ENCODE data around the gene PAFAH1B1. TPM values are rescaled to one million over a fixed set of nuclear protein-coding genes. Genes with fewer than 3 reads are reported as not detected.
"Not testable (repeated sequence)": the region's sequence is repeated elsewhere in the genome, so short reads cannot be mapped to it uniquely, and the experiment has no call there.

The PAFAH1B1 gene
- total and polyA plus RNA-seq, 5 donors, result 39.1 to 128 (median 104) TPM

DNA sequence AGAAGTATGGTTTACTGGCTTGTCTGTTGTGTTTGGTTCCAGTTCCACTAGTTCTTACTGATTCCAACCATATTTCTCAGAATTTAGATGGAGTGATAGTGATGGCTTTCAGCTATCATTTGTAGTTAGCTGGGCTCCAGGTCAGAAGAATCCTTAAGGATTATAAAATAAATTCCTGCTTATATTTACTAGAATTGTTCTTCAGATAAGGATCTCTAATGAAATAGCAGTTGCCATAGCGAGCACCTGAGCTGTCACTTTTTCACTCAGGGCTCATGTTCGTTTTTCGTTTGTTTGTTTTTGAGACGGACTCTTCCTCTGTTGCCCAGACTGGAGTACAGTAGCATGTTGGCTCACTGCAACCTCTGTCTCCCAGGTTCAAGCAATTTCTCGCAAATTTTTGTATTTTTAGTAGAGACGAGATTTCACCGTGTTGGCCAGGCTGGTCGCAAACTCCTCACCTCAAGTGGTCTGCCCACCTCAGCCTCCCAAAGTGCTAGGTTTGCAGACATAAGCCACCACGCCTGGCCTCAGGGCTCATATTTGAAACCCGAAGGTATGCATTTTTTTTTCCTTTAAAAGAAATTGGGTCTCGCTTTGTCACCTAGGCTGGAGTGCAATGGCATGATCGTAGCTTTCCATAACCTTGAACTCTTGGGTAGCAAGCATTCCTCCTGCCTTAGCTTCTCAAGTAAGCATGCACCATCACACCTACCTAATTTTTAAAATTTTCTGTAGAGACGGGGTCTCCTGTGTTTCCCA, 42.9 kb downstream of the PAFAH1B1 start:
- intact Hi-C loops (cut with DNase I), result no loop called here
- Histone ChIP-seq H3K9me3 (ENCODE audit: control insufficient read depth, low read length) (no peaks in the 10 kb centered on the region), H3K27ac (ENCODE audit: low read length) (no peak overlapping the region), H3K4me3 (ENCODE audit: low read length) (no peak overlapping the region), H3K27me3 (ENCODE audit: control insufficient read depth, insufficient read depth) (no peaks in the 10 kb centered on the region), H3K4me1 (ENCODE audit: control insufficient read depth, insufficient read depth, low read length) (peaks cover 7% of the 10 kb centered on the region)
- WGBS, result 90% methylated on average over 13 of the region's 13 CpGs
- ATAC-seq (no peak), DNase-seq (no peak)

DNA sequence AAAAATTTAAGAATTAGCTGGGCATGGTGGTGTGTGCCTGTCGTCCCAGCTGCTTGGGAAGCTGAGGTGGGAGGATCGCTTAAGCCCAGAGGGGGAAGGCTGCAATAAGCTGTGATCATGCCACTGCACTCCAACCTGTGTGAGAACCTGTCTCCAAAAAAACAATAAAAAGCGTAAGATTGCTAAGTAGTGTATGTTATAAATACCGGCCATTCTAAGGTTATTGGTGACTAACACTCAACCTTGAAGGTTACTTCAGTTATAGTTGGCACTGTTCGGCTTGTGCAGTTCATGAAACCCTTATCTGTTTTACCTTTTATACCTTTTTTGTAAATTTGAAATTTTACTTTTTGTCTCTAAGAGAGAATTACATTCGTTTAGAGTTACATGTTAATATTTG, 44.0 kb downstream of the PAFAH1B1 start:
- peaks cover 3% of the 10 kb centered on the region for H3K4me1 ChIP-seq (ENCODE audit: control insufficient read depth, insufficient read depth, low read length)
- WGBS, result 90% methylated on average over 6 of the region's 6 CpGs
- intact Hi-C loops (cut with DNase I), result no loop called here
- no peaks in the 10 kb centered on the region for H3K27me3 ChIP-seq (ENCODE audit: control insufficient read depth, insufficient read depth)
- no peak overlapping the region for H3K27ac ChIP-seq (ENCODE audit: low read length)
- H3K4me3 ChIP-seq (ENCODE audit: low read length), result no peak overlapping the region
- DNase-seq, result no peak
- ATAC-seq, result no peak
- H3K9me3 ChIP-seq (ENCODE audit: control insufficient read depth, low read length), result no peaks in the 10 kb centered on the region

DNA sequence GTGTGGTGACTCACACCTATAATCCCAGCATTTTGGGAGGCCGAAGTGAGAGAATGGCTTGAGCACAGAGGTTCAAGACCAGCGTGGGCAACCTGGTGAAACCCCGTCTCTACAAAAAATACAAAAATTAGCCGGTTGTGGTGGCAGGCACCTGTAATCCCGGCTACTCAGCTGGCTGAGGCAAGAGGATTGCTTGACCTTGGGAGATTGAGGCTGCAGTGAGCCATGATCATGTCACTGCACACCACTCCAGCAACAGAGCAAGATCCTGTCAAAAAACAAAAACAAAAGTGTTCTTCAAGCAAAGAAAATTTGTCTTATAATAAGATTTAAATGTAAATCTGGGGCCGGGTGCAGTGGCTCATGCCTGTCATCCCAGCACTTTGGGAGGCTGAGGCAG, 51.5 kb downstream of the PAFAH1B1 start:
- 79% methylated on average over 6 of the region's 6 CpGs for WGBS
- peaks cover 1% of the 10 kb centered on the region for H3K4me1 ChIP-seq (ENCODE audit: control insufficient read depth, insufficient read depth, low read length)
- no peak overlapping the region for H3K4me3 ChIP-seq (ENCODE audit: low read length)
- ATAC-seq, result no peak
- no peak overlapping the region for H3K27ac ChIP-seq (ENCODE audit: low read length)
- H3K9me3 ChIP-seq (ENCODE audit: control insufficient read depth, low read length), result no peaks in the 10 kb centered on the region
- DNase-seq, result no peak
- H3K27me3 ChIP-seq (ENCODE audit: control insufficient read depth, insufficient read depth), result no peaks in the 10 kb centered on the region
- intact Hi-C loops (cut with DNase I), result no loop called here

DNA sequence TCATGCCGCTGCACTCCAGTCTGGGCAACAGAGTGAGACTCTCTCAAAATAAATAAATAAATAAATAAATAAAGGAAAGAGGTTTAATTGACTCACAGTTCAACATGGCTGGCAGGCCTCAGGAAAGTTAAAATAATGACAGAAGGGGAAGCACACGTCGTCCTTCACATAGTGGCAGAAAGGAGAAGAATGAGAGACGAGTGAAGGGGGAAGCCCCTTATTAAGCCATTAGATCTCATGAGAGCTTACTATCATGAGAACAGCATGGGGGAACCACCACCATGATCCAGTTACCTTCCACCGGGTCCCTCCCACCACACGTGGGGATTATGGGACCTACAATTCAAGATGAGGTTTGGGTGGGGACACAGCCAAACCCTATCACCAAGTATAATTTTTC, 54.5 kb downstream of the PAFAH1B1 start:
- H3K27ac ChIP-seq (ENCODE audit: low read length), result no peak overlapping the region
- peaks cover 1% of the 10 kb centered on the region for H3K4me1 ChIP-seq (ENCODE audit: control insufficient read depth, insufficient read depth, low read length)
- no peaks in the 10 kb centered on the region for H3K27me3 ChIP-seq (ENCODE audit: control insufficient read depth, insufficient read depth)
- H3K9me3 ChIP-seq (ENCODE audit: control insufficient read depth, low read length), result no peaks in the 10 kb centered on the region
- ATAC-seq (no peak), DNase-seq (no peak)
- WGBS, result 92% methylated on average over 6 of the region's 6 CpGs
- no peak overlapping the region for H3K4me3 ChIP-seq (ENCODE audit: low read length)
- intact Hi-C loops (cut with DNase I), result no loop called here

DNA sequence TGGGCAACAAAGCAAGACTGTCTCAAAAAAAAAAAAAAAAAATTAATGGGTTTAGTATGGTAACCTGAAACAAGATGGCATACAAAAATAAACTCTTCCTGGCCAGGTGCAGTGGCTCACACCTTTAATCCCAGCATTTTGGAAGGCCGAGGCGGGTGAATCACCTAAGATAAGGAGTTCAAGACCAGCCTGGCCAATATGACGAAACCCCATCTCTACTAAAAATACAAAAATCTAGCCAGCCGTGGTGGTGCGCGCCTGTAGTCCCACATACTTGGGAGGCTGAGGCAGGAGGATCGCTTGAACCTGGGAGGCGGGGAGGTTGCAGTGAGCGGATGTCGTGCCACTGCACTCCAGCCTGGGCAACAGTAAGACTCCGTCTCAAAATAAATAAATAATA, 55.7 kb downstream of the PAFAH1B1 start:
- H3K4me1 ChIP-seq (ENCODE audit: control insufficient read depth, insufficient read depth, low read length), result peaks cover 1% of the 10 kb centered on the region
- no peak overlapping the region for H3K4me3 ChIP-seq (ENCODE audit: low read length)
- H3K27me3 ChIP-seq (ENCODE audit: control insufficient read depth, insufficient read depth), result no peaks in the 10 kb centered on the region
- no peaks in the 10 kb centered on the region for H3K9me3 ChIP-seq (ENCODE audit: control insufficient read depth, low read length)
- 97% methylated on average over 11 of the region's 11 CpGs for WGBS
- intact Hi-C loops (cut with DNase I), result no loop called here
- H3K27ac ChIP-seq (ENCODE audit: low read length), result no peak overlapping the region
- ATAC-seq, result no peak
- DNase-seq, result no peak

DNA sequence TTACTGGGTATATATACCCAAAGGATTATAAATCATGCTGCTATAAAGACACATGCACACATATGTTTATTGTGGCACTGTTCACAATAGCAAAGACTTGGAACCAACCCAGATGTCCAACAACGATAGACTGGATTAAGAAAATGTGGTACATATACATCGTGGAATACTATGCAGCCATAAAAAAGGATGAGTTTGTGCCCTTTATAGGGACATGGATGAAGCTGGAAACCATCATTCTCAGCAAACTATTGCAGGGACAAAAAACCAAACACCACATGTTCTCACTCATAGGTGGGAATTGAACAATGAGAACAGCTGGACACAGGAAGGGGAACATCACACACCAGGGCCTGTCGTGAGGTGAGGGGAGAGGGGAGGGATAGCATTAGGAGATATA, 59.5 kb downstream of the PAFAH1B1 start:
- ATAC-seq; H3K9me3 ChIP-seq (ENCODE audit: control insufficient read depth, low read length); intact Hi-C loops (cut with DNase I); DNase-seq; H3K4me1 ChIP-seq (ENCODE audit: control insufficient read depth, insufficient read depth, low read length); H3K27ac ChIP-seq (ENCODE audit: low read length); H3K27me3 ChIP-seq (ENCODE audit: control insufficient read depth, insufficient read depth); H3K4me3 ChIP-seq (ENCODE audit: low read length): not testable (repeated sequence)
- 88% methylated on average over 3 of the region's 3 CpGs for WGBS

DNA sequence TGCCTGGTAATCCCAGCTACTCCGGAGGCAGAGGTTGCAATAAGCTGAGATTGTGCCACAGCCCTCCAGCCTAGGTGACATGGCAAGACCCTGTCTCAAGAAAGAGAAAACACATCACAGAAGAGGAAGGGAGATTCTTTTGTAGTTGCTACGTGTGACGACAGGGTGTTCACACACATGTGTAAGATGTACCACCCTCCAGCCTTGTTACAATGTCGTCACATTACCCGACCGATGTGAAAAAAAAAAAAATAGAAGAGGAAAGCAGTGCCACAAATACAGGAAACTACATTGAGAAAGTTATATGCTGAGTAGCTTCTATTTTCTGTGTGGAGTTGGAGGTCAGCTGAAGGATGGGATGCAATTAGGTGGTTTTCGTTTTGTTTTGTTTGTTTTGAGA, 62.1 kb downstream of the PAFAH1B1 start:
- no peak for ATAC-seq
- Histone ChIP-seq H3K27me3 (ENCODE audit: control insufficient read depth, insufficient read depth) (no peaks in the 10 kb centered on the region), H3K4me3 (ENCODE audit: low read length) (no peak overlapping the region), H3K27ac (ENCODE audit: low read length) (no peak overlapping the region), H3K9me3 (ENCODE audit: control insufficient read depth, low read length) (no peaks in the 10 kb centered on the region), H3K4me1 (ENCODE audit: control insufficient read depth, insufficient read depth, low read length) (peaks cover 1% of the 10 kb centered on the region)
- 64% methylated on average over 7 of the region's 7 CpGs for WGBS
- intact Hi-C loops (cut with DNase I), result no loop called here
- no peak for DNase-seq

DNA sequence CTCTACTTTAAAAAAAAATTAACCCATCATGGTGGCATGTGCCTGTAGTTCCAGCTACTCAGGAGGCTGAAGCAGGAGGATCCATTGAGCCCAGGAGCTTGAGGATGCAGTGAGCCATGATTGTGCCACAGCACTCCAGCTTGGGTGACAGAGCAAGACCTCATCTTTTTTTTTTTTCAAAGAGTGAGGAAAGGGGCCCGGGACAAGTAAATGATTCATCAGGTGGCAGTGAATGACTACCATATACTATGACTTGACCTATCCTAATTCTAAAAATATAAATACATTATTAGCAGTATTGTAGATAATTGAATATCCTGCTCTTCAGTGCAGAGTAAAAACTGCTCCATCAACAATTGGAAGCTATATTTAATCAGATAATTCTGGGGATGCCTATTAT, 62.8 kb downstream of the PAFAH1B1 start:
- Histone ChIP-seq H3K4me3 (ENCODE audit: low read length) (no peak overlapping the region), H3K4me1 (ENCODE audit: control insufficient read depth, insufficient read depth, low read length) (peaks cover 1% of the 10 kb centered on the region), H3K27me3 (ENCODE audit: control insufficient read depth, insufficient read depth) (no peaks in the 10 kb centered on the region), H3K9me3 (ENCODE audit: control insufficient read depth, low read length) (no peaks in the 10 kb centered on the region), H3K27ac (ENCODE audit: low read length) (no peak overlapping the region)
- no peak for ATAC-seq
- DNase-seq, result no peak
- WGBS, result 0% methylated on average over 1 of the region's 1 CpG
- intact Hi-C loops (cut with DNase I), result no loop called here

DNA sequence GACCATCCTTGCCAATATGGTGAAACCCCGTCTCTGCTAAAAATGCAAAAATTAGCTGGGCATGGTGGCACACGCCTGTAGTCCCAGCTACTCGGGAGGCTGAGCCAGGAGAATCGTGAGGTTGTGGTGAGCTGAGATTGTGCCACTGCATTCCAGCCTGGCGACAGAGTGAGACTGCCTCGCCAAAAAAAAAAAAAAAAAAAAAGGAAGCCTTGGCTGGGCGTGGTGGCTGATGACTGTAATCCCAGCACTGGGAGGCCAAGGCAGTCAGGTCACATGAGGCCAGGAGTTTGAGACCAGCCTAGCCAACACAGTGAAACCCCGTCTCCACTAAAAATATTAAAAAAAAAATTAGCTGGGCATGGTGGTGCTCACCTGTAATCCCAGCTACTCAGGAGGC, 65.9 kb downstream of the PAFAH1B1 start:
- H3K4me1 ChIP-seq (ENCODE audit: control insufficient read depth, insufficient read depth, low read length); H3K27ac ChIP-seq (ENCODE audit: low read length); H3K27me3 ChIP-seq (ENCODE audit: control insufficient read depth, insufficient read depth); H3K4me3 ChIP-seq (ENCODE audit: low read length); H3K9me3 ChIP-seq (ENCODE audit: control insufficient read depth, low read length); intact Hi-C loops (cut with DNase I): not testable (repeated sequence)
- 55% methylated on average over 8 of the region's 8 CpGs for WGBS
- ATAC-seq (peak; percentile 40 to 57), DNase-seq (peak in 2 of 3 donors; percentile 34 to 65)

DNA sequence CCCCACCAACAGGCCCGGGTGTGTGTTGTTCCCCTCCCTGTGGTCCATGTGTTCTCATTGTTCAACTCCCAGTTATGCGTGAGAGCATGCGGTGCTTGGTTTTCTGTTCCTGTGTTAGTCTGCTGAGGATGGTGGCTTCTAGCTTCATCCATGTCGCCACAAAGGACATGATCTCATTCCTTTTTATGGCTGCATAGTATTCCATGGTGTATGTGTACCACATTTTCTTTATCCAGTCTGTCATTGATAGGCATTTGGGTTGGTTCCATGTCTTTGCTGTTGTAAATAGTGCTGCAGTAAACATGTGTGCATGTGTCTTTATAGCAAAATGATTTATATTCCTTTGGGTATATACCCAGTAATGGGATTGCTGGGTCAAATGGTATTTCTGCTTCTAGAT, 67.0 kb downstream of the PAFAH1B1 start:
- not testable (repeated sequence) for DNase-seq; ATAC-seq; H3K27me3 ChIP-seq (ENCODE audit: control insufficient read depth, insufficient read depth); H3K4me3 ChIP-seq (ENCODE audit: low read length); H3K4me1 ChIP-seq (ENCODE audit: control insufficient read depth, insufficient read depth, low read length); H3K27ac ChIP-seq (ENCODE audit: low read length); H3K9me3 ChIP-seq (ENCODE audit: control insufficient read depth, low read length)
- intact Hi-C loops (cut with DNase I), result loop anchor here in 2 of 4 donors (10.0 kb wide), 1 partner anchor 66 kb away; the partner anchor contains the start of gene PAFAH1B1 (in 2 of the 2)
- WGBS, result 97% methylated on average over 4 of the region's 4 CpGs

DNA sequence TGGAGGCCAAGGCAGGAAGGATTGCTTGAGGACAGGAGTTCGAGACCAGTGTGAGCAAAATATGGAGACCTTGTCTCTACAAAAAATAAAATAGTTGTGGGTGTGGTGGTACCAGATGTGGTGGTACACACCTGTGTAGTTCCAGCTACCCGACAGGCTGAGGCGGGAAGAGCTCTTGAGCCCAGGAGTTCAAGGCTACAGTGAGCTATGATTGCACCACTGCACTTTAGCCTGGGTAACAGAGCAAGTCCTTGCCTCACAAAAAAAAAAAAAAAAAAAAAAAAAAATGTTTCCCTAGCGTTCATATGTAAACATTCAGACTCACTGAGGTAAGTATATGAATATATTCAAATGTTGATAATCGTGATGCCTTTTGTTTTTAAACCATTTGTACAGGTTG, 78.6 kb downstream of the PAFAH1B1 start:
- no peaks in the 10 kb centered on the region for H3K9me3 ChIP-seq (ENCODE audit: control insufficient read depth, low read length)
- no peak overlapping the region for H3K4me3 ChIP-seq (ENCODE audit: low read length)
- no peak overlapping the region for H3K27ac ChIP-seq (ENCODE audit: low read length)
- ATAC-seq (no peak), DNase-seq (no peak)
- no peaks in the 10 kb centered on the region for H3K4me1 ChIP-seq (ENCODE audit: control insufficient read depth, insufficient read depth, low read length)
- no peaks in the 10 kb centered on the region for H3K27me3 ChIP-seq (ENCODE audit: control insufficient read depth, insufficient read depth)
- WGBS, result 95% methylated on average over 5 of the region's 5 CpGs
- intact Hi-C loops (cut with DNase I), result no loop called here

DNA sequence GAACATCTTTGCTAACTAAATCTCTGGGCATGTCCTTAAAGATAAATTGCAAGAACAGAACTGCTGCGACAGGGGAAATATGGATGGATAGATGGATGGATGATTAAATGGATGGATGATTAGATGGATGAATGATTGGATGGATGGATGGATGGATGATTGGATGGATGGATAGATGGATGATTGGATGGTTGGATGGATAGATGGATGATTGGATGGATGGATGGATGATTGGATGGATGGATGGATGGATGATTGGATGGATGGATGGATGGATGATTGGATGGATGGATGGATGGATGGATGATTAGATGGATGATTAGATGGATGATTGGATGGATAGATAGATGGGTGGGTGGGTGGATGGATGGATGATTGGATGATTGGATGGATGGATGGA, 85.8 kb downstream of the PAFAH1B1 start:
- WGBS, result 100% methylated on average over 1 of the region's 1 CpG
- DNase-seq; ATAC-seq; H3K4me1 ChIP-seq (ENCODE audit: control insufficient read depth, insufficient read depth, low read length); intact Hi-C loops (cut with DNase I); H3K27me3 ChIP-seq (ENCODE audit: control insufficient read depth, insufficient read depth); H3K4me3 ChIP-seq (ENCODE audit: low read length); H3K27ac ChIP-seq (ENCODE audit: low read length); H3K9me3 ChIP-seq (ENCODE audit: control insufficient read depth, low read length): not testable (repeated sequence)
